ENCODE data around the gene SLC38A8.

The SLC38A8 gene

GRCh38 chr16:84047626-84048025, 5.0 kb upstream of the SLC38A8 start:
- no peak for DNase-seq

DNA sequence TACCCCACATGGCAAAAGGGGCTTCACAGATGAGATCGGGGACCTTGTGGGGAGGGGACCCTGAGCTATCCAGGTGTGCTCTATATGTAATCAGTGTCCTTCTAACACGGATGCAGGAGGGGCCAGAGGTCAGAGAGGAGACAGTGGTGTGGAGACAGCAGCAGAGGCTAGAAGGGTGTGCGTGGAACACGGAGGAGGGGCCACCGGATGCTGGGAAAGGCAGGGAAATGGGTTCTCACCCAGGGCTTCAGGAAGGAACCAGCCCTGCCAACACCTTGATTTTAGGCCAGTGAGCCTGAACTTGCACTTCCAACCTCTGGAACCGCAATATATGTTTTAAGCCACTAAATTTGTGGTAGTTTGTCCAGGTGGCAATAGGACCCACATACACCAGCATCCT, 4.6 kb upstream of the SLC38A8 start:
- no peak for DNase-seq

- DNase-seq, result no peak
Observed at GRCh38 chr16:84045818-84046470, 3.3 kb upstream of the SLC38A8 start.

GRCh38 chr16:84045001-84045817, 2.6 kb upstream of the SLC38A8 start:
- no peak for DNase-seq

DNA sequence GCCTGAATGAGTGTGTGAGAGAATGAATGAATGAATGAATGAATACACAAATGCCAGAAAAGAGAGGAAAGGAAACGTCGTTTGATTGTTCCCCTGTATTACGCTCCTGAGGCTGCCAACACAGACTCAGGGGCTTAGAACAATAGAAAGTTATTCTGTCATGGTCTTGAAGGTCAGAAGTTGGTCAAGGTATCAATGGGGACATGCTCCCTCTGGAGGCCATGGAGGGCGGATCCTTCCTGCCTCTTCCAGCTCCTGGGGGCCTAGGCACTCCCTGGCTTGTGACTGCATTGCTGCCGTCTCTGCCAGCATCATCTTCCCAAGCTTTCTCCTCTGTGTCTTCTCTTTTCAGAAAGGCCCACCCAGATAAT, 1.5 kb upstream of the SLC38A8 start:
- DNase-seq, result no peak

- DNase-seq, result no peak
Observed at GRCh38 chr16:84043486-84044117, 1.0 kb upstream of the SLC38A8 start.

GRCh38 chr16:84042879-84043485, 387 bp upstream of the SLC38A8 start:
- no peak for DNase-seq

GRCh38 chr16:84041881-84042280, 714 bp downstream of the SLC38A8 start:
- no peak for DNase-seq

DNA sequence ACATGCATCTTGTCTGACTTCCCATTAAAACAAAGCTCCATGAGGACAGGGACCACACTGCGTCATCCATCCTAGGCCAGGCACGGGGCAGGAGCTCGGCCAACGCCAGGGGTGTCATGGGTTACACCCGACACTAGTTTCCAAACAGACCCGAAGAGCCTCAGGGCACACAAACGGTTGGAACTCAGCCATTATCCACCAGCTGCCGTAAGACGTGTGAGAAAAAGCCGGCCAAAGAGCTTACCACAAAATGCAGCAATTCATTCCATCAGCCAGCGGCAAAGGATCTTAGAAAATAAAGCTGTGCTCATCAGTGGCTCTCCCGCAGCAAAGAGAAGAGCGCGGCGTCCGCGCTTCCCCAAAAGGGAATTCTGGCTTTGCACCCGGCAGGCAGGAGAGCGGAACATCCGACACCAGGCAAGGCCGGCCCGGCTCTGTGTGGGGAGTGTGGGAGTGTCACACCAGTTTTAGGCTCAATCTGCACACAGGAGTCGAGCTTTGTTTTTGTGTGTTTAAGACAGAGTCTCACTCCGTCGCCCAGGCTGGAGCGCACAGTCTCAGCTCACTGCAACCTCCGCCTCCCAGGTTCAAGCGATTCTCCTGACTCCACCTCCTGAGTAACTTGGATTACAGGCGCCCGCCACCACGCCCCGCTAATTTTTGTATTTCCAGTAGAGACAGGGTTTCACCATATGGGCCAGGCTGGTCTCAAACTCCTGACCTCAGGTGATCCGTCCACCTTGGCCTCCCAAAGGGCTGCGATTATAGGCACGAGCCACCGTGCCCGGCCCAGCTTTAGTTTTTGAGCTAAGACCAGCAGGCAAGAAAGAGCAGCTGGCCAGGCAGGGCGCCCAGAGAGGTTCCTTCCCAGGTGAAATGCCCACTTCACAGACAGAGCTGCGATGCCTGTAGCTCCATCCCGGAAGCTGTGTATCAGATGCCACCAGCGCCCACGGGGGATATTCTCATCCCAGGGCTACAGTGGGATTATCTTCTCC, 1.5 kb downstream of the SLC38A8 start:
- no peak for DNase-seq

GRCh38 chr16:84040226-84040822, 2.3 kb downstream of the SLC38A8 start:
- no peak for DNase-seq

- DNase-seq, result no peak
Observed at GRCh38 chr16:84039696-84040095, 2.9 kb downstream of the SLC38A8 start.

GRCh38 chr16:84038469-84038868, 4.1 kb downstream of the SLC38A8 start:
- DNase-seq, result no peak

DNA sequence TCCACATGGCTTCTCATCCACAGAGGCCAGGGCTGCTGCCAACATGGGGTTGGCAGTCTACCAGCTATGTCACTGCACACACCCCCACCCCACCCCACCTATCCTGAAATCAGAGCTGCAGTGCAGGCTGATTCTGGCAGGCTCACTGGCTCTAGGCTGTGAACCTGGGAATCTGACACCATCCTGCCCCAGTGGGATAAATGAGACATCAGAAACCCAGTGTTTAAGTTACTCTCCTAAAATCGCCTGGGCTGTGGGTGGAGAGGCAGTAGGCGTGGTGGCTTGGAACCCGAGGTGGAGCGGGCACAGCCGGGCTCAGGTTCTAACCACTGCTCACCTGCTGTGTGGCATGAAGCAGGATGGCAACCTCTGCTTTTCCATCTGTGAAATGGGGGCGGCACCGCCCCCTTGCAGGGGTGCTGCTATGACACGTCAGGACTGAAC, 5.6 kb downstream of the SLC38A8 start:
- no peak for DNase-seq

GRCh38 chr16:84036131-84036530, 6.5 kb downstream of the SLC38A8 start:
- no peak for DNase-seq

GRCh38 chr16:84034516-84034915, 8.1 kb downstream of the SLC38A8 start:
- no peak for DNase-seq

GRCh38 chr16:84033251-84034195, 9.1 kb downstream of the SLC38A8 start:
- no peak for DNase-seq

DNA sequence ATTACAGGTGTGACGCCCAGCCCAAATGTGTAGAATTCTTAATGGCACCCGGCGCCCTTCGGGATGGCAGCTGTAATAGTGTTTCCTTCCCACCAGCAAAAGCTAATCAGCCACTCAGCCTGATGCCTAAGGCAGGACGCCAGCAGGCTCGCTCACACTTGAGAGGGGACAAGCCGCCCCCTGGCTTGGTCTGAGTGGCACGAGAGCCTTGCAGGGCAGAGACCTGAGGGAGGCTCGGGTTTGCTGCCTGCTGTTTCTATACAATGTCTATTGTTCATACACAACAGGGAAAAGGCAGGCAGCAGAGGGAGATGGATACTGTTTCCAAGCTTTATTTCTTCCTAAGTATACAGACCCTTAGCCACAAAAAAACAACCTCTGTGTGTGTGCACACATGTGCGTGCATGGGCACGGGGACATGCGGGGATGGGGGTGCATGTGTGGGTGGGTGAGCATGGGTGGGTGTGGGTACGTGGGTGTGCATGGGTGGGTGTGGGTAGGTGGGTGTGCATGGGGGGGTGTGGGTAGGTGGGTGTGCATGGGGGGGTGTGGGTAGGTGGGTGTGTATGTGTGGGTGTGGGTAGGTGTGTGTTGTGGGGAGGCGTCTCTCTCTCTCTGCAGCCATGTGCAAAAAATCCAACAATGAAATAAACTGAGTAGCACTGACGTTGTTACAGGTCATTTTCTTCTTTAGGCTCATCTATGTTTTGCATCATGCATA, 10.0 kb downstream of the SLC38A8 start:
- DNase-seq, result no peak

- no peak for DNase-seq
Observed at GRCh38 chr16:84031556-84031955, 11.0 kb downstream of the SLC38A8 start.

GRCh38 chr16:84029297-84030047, 13.1 kb downstream of the SLC38A8 start:
- DNase-seq, result peak; percentile 7
